HG03175 (cell line): ENCODE measurements around the gene PTPRN.

ENCODE experiments used
- ATAC-seq: cut with Tn5 transposase; IDR thresholded peaks from one replicate; pipeline ENCODE4 v1.9.1; 2021; ENCODE audit warnings: mild to moderate bottlenecking, moderate library complexity; ENCODE audit not compliant: unreplicated experiment

PTPRN gene

DNA sequence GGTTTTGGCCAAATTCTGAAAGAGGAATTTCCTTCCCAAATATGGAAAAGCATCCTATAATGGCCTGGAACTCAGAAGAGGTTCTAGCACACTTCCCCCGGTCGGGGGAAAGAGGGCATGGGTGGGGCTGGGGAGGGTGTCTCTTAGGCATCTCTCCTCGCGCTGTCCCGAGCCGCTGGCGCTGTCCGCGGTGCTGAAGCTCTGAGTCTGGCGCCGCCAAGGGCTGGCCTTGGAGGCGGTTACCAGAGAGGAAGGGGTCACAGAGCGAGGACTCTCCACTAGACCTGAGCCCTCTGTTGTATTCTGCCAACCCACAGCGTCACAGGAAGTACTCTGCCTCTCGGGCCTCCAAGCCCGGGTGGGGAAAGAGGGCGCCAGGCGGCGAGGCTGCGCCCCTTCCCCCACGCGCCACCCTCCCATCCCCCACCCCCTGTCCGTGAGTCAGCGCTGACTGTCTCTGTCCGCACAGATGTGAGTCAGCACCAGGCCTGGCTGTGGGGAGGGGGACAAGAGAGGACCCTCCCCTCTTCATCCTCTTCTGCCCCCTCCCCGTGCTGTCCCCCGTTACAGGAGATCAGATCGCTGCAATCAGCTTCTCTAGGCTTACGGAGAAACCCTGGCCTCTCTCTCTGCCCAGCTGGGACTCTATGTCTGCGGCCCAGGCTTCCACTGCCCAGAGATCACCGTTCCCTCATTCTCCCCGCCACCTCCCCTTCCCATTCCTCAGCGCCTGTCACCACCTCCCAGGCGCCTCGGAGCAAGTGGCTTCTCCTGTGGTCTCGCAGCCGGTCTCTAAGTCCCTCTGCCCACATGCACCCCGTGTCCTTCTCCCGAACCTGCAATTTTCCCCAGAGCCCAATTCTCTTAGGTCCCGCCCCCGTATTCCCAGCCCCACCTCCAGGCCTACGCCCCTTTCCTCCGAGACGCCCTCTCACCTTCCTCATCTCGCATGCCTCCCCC is 779 bp downstream of the PTPRN start:
- ATAC-seq, result peak; percentile 43

DNA sequence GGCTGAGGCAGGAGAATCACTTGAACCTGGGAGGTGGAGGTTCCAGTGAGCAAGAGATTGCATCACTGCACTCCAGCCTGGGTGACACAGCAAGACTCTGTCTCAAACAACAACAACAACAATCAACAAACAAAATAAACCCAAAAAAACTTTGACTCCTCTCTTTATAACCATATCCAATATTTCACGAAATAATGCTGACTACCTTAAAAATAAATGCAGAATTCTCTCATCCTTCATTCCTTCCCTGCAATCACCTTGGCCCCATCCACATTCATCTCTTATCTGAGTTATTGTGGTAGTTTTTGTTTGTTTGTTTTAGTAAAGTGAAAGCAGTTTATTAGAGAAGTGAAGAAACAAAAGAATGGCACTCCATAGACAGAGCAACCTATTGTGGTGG is 3.2 kb downstream of the PTPRN start:
- no peak for ATAC-seq

DNA sequence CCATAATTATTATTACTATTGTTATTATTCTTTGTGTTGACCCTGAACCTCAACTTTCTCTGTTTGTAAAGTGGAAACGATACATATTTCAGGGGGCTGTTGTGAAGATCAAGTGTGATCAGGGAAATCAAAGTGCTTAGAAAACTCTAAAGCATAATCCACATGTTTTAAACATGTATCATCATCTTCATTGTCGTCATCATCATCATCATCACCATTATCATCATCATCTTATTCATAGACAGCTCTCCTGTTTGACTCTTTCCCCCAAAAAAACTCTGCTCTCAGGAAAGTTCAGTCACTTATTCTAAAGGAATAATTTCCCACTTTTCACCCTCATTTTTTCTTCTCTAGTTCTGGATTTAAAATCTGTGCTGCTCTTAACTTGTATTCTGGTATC is 5.0 kb downstream of the PTPRN start:
- ATAC-seq, result no peak

DNA sequence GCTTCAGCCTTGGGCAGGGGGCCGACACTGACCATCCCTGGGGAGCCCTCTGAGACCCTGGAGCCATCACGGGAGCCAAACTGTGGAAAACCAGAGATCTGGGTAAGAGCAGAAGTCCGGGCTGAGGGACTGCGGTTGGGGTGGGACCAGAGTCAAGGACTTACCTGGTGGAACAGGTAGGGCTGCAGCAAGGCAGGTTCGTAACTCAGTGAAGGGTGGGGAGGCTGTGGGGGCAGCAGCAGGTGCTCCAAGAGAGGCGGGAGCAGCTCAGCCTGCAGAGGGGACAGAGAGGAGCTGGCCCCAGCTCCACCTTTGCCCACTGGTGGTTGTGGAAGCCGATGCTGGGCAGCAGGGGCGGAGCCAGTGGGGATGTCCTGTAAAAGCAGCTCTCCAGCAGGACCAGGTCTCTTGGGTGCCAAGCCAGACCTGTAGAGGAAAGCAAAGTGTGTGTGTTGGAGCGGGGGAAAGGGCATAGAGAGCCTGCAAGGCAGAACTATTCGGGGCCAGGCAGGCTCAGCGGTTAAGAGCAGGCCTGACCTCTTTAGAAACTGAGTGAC is 6.7 kb downstream of the PTPRN start:
- no peak for ATAC-seq

GRCh38 chr2:219300022-219300421 is 9.2 kb downstream of the PTPRN start:
- ATAC-seq, result no peak

GRCh38 chr2:219299372-219299760 is 9.8 kb downstream of the PTPRN start:
- ATAC-seq, result no peak

- ATAC-seq, result peak; percentile 65
Measured at GRCh38 chr2:219298759-219299371, 10.3 kb downstream of the PTPRN start.

DNA sequence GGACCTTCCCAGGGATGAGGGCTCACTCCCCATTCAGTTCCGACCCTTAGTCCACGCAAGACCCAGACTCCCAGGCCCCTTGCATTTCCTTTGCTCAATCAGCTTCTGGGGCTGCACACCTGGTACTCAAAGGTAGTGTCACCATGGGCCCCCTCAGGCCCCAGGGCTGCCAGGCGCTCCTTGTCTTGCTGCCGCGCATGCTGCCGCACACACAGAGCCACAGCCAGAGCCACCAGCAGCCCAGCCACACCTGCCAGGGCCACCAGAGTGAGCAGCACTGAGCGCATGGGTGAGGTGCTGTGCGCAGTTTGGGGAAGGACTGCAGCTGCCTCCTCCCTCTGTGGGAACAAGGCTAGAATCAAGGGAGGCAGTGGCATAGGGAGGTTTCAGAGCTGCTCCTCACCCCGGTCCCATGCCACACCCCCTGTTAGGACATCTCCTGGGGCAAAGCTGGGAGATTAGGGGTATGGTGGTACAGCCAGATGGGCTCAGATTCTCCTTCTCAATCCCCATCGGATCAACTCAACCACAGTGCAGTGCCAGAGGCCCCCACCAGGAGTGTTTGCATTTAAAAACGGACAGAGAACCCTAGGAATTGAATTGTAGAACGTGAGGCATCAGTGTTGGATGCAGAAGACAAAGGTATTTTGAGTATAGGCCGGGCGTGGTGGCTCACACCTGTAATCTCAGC is 11.3 kb downstream of the PTPRN start:
- ATAC-seq, result no peak

GRCh38 chr2:219296631-219297391 is 12.4 kb downstream of the PTPRN start:
- ATAC-seq, result no peak

DNA sequence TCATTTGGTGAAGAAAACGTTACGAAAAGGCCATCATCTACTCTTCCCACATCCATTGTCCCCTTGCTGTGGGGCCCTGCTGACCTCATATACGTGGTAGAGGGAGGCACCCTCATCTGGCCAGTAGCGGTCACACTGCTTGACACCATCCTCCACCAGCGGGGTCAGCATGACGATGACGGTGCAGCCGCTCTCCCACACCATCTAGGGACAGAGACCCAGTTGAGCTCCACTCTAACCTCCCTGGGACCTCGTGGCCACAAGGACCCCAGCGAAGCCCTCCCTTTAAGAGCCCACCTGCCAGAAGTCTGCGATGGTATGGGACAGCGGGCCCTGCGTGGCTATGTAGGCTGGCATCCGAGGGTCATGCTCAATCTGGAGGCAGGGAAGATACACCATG is 13.1 kb downstream of the PTPRN start:
- ATAC-seq, result no peak

DNA sequence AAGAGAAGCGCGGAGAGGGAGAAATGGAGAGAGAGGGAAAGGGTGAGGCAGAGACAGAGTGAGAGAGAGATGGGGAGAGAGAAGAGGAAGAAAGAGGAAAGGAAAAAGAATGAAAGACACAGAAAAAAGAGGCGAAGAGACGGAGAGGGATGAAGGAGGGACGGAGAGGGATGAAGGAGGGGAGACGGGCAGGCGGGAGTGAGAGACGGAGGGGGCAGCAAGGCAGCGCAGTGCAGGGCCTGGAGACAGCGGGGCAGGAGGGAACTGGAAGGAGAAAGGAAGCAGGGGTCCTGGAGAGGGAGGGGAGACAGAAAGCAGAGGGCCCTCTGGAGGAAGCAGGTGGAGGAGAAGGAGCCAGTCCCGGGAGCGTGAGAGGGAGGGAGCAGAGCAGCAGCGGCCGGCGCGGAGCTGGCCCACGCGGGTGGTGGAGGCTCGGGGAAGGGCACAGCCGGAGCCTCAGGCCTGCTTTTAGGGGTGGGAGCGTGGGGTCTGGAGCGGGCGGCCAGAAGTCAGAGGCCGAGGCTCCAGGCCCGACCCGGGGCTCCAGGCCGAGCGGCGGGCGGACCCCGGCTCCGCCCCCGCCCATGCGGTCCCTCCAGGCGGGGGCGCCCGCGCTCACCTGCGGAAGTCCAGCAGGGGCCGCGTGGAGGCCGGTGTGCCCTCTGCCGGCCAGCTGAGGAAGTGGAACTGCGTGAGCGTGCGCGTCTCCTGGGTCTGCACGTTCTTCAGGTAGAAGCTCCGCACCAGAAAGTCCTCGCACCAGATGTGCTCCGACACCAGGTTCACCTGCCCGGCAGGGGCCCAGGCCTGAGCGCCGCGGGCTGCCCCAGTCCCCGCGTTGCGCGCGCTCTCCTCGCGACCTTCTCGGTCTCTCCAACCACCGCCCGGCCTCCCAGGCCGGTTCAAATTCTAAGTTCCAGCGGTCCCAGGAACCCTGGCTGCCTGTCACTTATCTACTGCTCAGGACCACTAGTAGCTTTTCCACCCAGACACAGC is 14.5 kb downstream of the PTPRN start:
- ATAC-seq, result peak; percentile 88

- ATAC-seq, result no peak
Measured at GRCh38 chr2:219293736-219294231, 15.4 kb downstream of the PTPRN start.

GRCh38 chr2:219292616-219293015 is 16.6 kb downstream of the PTPRN start:
- no peak for ATAC-seq

DNA sequence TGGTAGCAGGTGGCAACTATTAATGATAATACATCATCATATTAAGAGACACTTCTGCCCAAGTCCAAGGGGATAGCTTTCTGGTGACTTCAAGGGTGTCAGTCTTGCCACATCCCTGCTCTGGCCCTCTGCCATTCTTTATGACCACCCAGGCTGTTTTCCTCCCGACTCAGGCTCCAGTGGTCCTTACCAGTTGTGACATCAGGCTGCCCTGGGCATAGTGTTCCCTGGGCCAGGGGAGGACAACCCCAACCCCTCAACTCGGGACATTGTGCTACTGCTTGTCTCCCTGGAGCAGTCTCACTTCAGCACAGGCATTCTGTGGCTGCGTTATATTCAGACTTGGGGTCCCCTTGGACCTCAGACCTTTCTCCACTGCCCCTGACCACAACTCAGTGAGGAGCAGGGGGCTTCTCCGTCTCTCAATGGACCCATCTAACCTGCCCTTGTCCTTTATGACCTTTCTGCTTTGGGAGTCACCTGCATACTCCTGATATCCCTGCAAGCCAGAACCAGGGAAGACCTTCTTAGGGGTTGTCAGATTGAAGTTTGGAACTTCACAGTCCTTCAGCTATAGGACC is 17.2 kb downstream of the PTPRN start:
- ATAC-seq, result no peak

- ATAC-seq, result no peak
Measured at GRCh38 chr2:219291394-219291793, 17.8 kb downstream of the PTPRN start.

DNA sequence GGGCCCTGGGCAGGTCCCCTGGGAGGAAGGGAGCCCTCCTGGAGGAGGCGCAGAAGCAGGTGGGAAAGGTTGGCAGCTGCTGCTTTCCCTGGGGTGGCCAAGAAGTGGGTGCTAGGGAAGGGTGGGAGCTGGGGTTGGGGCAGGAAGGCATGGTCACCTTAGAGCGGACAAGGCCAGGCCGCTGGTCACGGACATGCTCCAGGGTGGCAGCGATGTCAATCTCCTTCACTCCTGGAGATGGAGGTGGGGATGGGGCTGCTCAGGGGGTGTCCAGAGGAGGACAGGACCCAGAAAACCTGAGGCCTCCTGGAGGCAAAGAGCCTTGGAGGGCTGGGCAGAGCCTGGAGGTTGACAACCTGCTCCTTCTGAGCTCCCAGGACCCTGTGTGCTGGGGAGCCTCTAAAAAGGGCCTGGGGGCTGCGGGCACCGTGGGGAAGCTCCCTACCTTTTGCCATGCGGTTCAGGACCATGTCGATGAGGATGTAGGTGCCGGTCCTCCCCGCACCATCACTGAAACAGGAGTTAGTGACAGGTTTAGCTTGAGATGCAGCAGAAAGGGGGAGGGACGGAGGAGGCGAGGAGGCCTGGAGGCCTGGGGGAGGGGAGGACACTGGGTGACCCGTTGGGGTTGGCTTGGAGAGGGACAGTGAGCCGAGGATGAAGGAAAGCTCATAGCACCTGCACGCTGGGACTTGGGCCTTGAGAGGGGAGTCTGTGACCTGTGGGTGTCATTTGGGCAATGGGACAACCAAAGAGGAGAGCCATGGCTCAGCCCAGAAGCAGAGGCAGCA is 18.6 kb downstream of the PTPRN start:
- ATAC-seq, result no peak

GRCh38 chr2:219289537-219290361 is 19.5 kb downstream of the PTPRN start:
- no peak for ATAC-seq
